22Rv1 (cell line): ENCODE data around the gene CRLF2.

Source experiments
- H3K27ac ChIP-seq: fragments of 450-650 bp; 2 replicates; pipeline ENCODE4 v1.5.1; 2017
- CTCF ChIP-seq: fragments of 450-650 bp; IDR thresholded peaks from 2 replicates; pipeline ENCODE4 v1.5.1; 2017; ENCODE audit warnings: mild to moderate bottlenecking
- ZFX ChIP-seq: fragments of 450-650 bp; IDR thresholded peaks from 2 replicates; pipeline ENCODE4 v1.6.1; 2017; ENCODE audit warnings: antibody characterized with exemption, borderline replicate concordance

Gene CRLF2

GRCh38 chrX:1167918-1168481, 44.4 kb downstream of the CRLF2 start:
- H3K27ac ChIP-seq: no peak overlapping the region
- TF ChIP-seq CTCF (no peak), ZFX (no peak)

DNA sequence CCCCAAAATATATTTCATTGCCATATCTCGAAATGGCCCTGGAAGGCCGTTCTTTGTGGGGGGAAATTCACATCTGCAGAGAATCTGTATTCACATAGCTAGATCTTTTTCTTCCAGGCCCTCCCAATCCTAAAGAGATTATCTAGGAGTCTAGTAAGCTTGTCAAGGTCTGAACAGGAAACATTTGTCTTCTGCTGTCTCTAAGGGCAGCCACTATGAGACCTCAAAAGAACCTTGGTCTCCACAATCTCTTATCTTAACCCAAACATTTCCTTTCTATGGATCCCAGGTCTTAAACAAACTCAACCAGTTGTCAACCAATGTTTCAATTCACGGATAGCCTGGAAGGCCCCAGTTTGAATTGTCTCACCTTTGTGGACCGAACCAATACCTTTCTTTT, 45.0 kb downstream of the CRLF2 start:
- TF ChIP-seq CTCF: no peak
- no peak for TF ChIP-seq ZFX
- H3K27ac ChIP-seq: no peak overlapping the region

DNA sequence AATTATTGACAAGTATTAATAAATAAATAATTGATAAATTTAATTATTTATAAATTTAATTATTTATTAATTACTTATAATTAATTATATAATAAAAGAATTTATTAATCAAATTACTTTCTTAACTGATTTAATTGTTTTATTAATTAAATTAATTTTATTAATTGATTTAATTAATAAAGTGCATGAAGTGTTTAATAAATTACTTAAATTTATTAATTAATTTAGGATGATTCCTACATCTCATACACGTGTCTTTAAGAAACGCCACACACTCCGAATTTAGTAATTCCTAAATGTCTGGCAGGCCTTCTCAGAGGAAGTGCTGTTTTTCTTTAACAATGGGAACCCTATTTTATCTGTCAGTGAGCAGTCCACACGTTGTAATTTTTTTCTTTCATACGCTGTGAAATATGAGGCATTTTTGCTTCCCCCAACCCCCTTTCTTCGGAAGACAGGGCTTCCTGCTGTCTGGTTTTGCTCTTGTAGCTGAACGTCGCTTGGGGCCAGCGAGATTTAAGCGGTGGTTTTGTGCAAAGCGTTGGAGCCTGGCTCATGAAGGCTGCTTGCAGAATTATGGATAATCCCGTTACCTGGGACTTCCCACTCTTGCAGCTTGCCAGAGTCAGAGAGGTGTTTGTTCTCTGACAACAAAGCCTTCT, 46.8 kb downstream of the CRLF2 start:
- TF ChIP-seq CTCF (no peak), ZFX (no peak)
- H3K27ac ChIP-seq: no peak overlapping the region

DNA sequence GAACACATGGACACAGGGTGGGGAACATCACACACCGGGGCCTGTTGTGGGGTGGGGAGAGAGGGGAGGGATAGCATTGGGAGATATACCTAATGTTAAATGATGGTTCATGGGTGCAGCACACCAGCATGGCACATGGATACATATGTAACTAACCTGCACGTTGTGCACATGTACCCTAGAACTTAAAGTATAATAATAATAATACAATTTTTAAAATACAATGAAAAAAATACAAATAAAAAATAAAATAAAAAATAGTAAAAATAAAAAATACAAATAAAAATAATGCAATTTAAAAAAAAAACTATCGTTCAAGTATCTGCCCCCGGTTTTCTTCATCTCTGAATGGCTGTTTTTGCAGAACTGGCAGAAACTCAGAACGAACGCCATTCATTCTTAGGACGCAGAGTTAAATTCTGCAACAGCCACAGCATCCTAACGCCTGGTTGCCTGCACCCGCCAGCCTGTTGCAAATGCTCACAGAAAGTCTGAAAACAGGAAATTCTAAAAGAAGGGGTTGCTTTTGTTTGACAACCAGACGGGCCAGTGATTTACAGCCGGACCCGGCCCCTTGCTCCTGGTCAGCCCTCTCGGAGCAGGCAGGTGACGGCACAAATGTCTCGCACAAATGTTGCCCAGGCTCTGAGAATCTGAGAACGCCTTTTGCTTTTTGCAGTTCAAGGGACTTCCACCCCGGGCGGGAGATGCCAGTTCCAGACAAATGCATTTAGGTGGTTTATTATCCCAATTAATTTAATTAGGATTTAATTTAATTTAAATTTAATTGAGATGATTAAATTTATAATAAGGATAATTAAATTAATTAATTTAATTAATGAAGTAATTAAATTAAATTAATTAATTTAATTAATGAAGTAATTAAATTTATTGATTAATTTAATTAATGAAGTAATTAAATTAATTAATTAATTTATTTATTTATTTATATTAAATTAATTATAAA, 47.8 kb downstream of the CRLF2 start:
- H3K27ac ChIP-seq: no peak overlapping the region
- TF ChIP-seq CTCF: no peak
- no peak for TF ChIP-seq ZFX

DNA sequence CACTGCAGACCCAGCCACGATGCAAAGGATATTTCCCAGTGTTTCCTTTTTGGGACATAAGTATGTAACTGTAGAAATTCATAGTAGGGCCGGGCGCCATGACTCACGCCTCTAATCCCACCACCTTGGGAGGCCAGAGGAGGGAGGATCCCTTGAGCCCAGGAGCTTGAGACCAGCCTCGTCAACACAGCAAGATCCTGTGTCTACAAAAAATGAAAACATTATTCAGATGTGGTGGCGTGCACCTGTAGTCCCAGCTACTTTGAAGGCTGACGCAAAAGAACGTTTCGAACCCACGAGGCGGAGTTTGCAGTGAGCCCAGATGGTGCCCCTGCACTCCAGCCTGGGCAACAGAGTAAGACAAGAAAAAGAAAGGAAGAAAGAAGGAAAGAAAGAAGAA, 49.2 kb downstream of the CRLF2 start:
- no peak for TF ChIP-seq ZFX
- no peak for TF ChIP-seq CTCF
- H3K27ac ChIP-seq: no peak overlapping the region

- H3K27ac ChIP-seq: no peak overlapping the region
- TF ChIP-seq CTCF: no peak
- no peak for TF ChIP-seq ZFX
These were observed 50.1 kb downstream of the CRLF2 start for GRCh38 chrX:1162119-1162916.
